IPS DF 6.9 (cell line): ENCODE data around the gene GLRA1.

ENCODE experiments used
- DNase-seq: peaks from one replicate; pipeline ENCODE4 v3.0.0-alpha.2; 2013; ENCODE audit warnings: low read depth, low spot score
- H3K27ac ChIP-seq: one replicate; pipeline ENCODE4 v1.5.1; 2013; ENCODE audit warnings: low read length, control low read depth
- H3K27me3 ChIP-seq: 2 replicates; pipeline ENCODE4 v1.6.1; 2013; ENCODE audit warnings: mild to moderate bottlenecking, low read length; ENCODE audit not compliant: control insufficient read depth, insufficient read depth
- H3K36me3 ChIP-seq: 2 replicates; pipeline ENCODE4 v1.6.1; 2013; ENCODE audit warnings: low read length; ENCODE audit not compliant: control insufficient read depth, insufficient read depth
- H3K4me1 ChIP-seq: 2 replicates; pipeline ENCODE4 v1.6.1; 2013; ENCODE audit warnings: low read length; ENCODE audit not compliant: control insufficient read depth, insufficient read depth
- H3K4me3 ChIP-seq: 2 replicates; pipeline ENCODE4 v1.5.1; 2013; ENCODE audit warnings: mild to moderate bottlenecking, low read length
- H3K9me3 ChIP-seq: 2 replicates; pipeline ENCODE4 v1.6.1; 2013; ENCODE audit warnings: low read length, inconsistent platforms; ENCODE audit not compliant: control insufficient read depth, insufficient read depth
- WGBS: extraction: QIAGEN DNeasy Blood & Tissue Kit; methylation state at CpG from one replicate; pipeline ENCODE4 v1.1.7; 2013; ENCODE audit warnings: mixed read lengths, missing lambda C conversion rate; ENCODE audit not compliant: insufficient read length, insufficient coverage; 5-methylcytosine and 5-hydroxymethylcytosine counted together

The GLRA1 gene

DNA sequence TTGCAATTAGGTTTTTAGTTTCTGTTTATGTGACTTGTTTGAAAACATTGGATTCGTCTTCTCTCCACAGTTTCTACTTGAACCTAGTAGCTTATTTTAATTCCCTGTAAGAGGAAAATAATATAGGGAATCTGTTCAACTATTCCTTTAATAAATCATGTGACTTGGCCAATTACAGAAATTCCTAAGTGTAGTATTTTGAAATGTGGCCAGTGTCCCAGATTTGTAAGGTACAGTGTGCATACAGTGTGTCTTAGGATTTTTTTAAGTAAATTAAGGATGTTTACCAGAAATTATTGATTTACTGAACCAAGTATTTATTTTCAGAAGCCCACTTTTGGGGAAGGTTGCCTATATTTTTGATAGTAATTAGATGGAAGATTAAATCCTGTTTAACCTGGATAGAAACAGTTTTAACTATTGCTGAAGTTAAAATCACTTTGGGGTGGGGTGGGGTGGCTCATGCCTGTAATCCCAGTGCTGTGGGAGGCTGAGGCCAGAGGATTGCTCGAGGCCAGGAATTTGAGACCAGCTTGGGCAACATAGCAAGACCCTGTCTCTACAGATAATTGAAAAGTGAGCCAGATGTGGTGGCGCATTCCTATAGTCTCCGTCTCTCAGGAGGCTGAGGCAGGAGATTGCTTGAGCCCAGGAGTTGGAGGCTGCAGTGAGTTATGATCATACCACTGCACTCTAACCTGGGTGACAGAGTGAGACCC, 116.0 kb downstream of the GLRA1 start:
- Histone ChIP-seq H3K27ac (no peak overlapping the region), H3K36me3 (peaks cover 11% of the 10 kb centered on the region; the same call in 1 of the 2 replicates), H3K9me3 (no peaks in the 10 kb centered on the region), H3K4me1 (no peaks in the 10 kb centered on the region), H3K4me3 (no peak overlapping the region), H3K27me3 (no peaks in the 10 kb centered on the region)
- WGBS: no CpG with 5 or more reads among the region's 4 CpGs
- DNase-seq: no peak

DNA sequence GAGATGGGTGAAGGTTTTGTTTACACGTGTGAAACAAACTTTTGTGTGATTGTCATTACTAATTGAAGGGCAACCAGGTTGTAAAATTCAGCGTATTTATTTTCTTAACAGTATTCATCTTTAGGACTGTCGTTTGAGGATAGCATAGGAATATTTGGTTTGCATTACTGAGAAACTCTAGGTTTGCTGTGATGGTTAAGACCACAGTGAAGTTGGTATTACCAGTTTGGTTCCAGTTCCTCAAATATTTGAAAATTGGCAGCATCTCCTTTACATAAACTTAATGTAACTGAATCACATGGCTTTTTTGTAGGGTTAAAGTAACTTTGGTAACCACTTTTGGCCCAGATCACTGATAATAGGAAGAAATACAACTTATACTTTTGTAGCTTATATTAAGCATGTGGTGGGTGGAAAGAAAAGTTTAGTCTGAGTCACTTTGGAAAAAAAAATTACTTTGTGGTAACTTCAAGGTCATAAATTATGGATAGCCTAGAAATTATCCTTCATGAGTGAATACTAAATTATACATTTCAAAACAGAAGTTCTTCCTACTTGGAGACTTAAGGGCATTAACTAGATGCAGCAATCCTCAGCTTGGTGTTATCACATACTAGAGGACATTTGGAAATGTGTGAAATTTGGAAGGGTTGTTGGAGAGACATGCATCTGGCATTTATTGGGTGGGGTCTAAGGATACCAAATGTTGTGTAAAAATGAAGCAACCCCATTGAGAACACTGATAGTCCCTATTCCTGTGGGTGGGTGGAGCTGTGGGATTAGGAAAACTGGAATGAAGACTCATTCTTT, 119.0 kb downstream of the GLRA1 start:
- no CpG with 5 or more reads among the region's 3 CpGs for WGBS
- DNase-seq: no peak
- no peaks in the 10 kb centered on the region for H3K4me1 ChIP-seq
- no peak overlapping the region for H3K27ac ChIP-seq
- H3K9me3 ChIP-seq: no peaks in the 10 kb centered on the region
- H3K27me3 ChIP-seq: no peaks in the 10 kb centered on the region
- H3K36me3 ChIP-seq: peaks cover 18% of the 10 kb centered on the region; the same call in 1 of the 2 replicates
- H3K4me3 ChIP-seq: no peak overlapping the region

- no peaks in the 10 kb centered on the region for H3K9me3 ChIP-seq
- H3K4me1 ChIP-seq: no peaks in the 10 kb centered on the region
- H3K36me3 ChIP-seq: peaks cover 34% of the 10 kb centered on the region; the same call in 1 of the 2 replicates
- H3K4me3 ChIP-seq: no peak overlapping the region
- DNase-seq: no peak
- no peak overlapping the region for H3K27ac ChIP-seq
- no CpG with 5 or more reads among the region's 2 CpGs for WGBS
- no peaks in the 10 kb centered on the region for H3K27me3 ChIP-seq
Measured at GRCh38 chr5:151800532-151800931, 124.1 kb downstream of the GLRA1 start.

DNA sequence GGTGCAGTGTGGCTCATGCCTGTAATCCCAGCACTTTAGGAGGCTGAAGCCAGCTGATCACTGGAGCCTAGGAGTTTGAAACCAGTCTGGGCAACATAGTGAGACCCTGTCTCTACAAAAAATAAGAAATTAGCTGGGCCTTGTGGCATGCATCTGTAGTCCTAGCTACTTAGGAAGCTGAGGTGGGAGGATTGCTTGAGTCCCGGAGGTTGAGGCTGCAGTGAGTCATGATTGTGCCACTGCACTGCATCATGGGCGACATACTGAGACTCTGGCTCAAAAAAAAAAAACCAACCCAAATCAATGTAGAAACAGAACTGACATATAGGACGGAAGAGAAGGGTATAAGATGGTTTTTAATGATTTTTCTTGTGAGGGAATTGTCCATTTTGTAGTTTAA, 125.2 kb downstream of the GLRA1 start:
- Histone ChIP-seq H3K4me3 (no peak overlapping the region), H3K27ac (no peak overlapping the region), H3K36me3 (peaks cover 34% of the 10 kb centered on the region; the same call in 1 of the 2 replicates), H3K9me3 (no peaks in the 10 kb centered on the region), H3K27me3 (no peaks in the 10 kb centered on the region), H3K4me1 (no peaks in the 10 kb centered on the region)
- no peak for DNase-seq
- 100% methylated on average over 1 of the region's 3 CpGs for WGBS

GRCh38 chr5:151798674-151799073, 126.0 kb downstream of the GLRA1 start:
- Histone ChIP-seq H3K4me1 (no peaks in the 10 kb centered on the region), H3K4me3 (no peak overlapping the region), H3K9me3 (no peaks in the 10 kb centered on the region), H3K36me3 (peaks cover 32% of the 10 kb centered on the region; the same call in 1 of the 2 replicates), H3K27me3 (no peaks in the 10 kb centered on the region), H3K27ac (no peak overlapping the region)
- no peak for DNase-seq
- WGBS: no CpG with 5 or more reads among the region's 3 CpGs

- Histone ChIP-seq H3K9me3 (no peaks in the 10 kb centered on the region), H3K36me3 (peaks cover 29% of the 10 kb centered on the region; the same call in 1 of the 2 replicates), H3K27me3 (no peaks in the 10 kb centered on the region), H3K4me3 (no peak overlapping the region), H3K27ac (no peak overlapping the region), H3K4me1 (no peaks in the 10 kb centered on the region)
- DNase-seq: no peak
- no CpG with 5 or more reads among the region's 1 CpG for WGBS
Measured at GRCh38 chr5:151795426-151795825, 129.2 kb downstream of the GLRA1 start.

GRCh38 chr5:151793358-151793757, 131.3 kb downstream of the GLRA1 start:
- Histone ChIP-seq H3K9me3 (no peaks in the 10 kb centered on the region), H3K4me3 (no peak overlapping the region), H3K27me3 (no peaks in the 10 kb centered on the region), H3K36me3 (peaks cover 22% of the 10 kb centered on the region; the same call in 1 of the 2 replicates), H3K27ac (no peak overlapping the region), H3K4me1 (no peaks in the 10 kb centered on the region)
- no peak for DNase-seq
- no CpG with 5 or more reads among the region's 3 CpGs for WGBS

DNA sequence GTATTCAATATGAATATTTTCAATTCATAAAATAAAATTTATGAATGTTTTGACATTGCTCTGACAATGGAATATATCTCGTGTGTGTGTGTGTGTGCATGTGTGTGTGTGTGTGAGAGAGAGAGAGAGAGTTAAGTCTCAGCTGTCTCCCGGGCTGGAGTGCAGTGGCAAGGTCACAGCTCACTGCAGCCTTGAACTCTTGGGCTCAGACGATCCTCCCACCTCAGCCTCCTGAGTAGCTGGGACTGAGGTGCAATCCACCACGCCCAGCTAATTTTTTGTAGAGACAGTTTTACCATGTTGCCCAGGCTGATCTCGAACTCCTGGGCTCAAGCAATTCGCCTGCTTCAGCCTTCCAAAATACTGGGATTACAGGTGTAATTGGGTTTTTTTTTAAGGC, 136.8 kb downstream of the GLRA1 start:
- Histone ChIP-seq H3K9me3 (no peaks in the 10 kb centered on the region), H3K4me3 (no peak overlapping the region), H3K27ac (no peak overlapping the region), H3K4me1 (no peaks in the 10 kb centered on the region), H3K36me3 (peaks cover 13% of the 10 kb centered on the region; the same call in 1 of the 2 replicates), H3K27me3 (no peaks in the 10 kb centered on the region)
- WGBS: no CpG with 5 or more reads among the region's 6 CpGs
- DNase-seq: no peak

DNA sequence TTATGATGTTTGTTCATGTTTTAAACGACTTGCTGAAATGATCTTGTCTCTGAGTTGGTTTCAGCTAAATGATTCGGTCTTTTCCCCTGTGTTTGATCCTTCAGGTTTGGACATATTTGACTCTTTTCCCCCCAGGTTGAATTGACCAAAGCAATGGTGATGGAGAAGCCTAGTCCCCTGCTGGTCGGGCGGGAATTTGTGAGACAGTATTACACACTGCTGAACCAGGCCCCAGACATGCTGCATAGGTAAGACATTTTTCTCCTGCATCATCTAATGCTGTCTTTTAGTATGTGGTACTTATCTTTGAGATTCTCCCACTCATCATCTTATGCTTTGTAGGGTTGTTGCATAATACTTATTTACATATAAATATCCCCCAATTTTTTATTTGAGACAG, 138.2 kb downstream of the GLRA1 start:
- Histone ChIP-seq H3K36me3 (peaks cover 9% of the 10 kb centered on the region; the same call in 1 of the 2 replicates), H3K4me3 (no peak overlapping the region), H3K4me1 (no peaks in the 10 kb centered on the region), H3K9me3 (no peaks in the 10 kb centered on the region), H3K27ac (no peak overlapping the region), H3K27me3 (no peaks in the 10 kb centered on the region)
- no CpG with 5 or more reads among the region's 4 CpGs for WGBS
- no peak for DNase-seq

- no peak for DNase-seq
- Histone ChIP-seq H3K27ac (no peak overlapping the region), H3K4me1 (no peaks in the 10 kb centered on the region), H3K36me3 (peaks cover 3% of the 10 kb centered on the region; the same call in 1 of the 2 replicates), H3K27me3 (no peaks in the 10 kb centered on the region), H3K9me3 (no peaks in the 10 kb centered on the region), H3K4me3 (no peak overlapping the region)
- WGBS: no CpG with 5 or more reads among the region's 3 CpGs
Measured at GRCh38 chr5:151784141-151784540, 140.5 kb downstream of the GLRA1 start.
